NCI-H2029 (cell line): Measurements from ENCODE around the gene HDAC4.
"Not testable (repeated sequence)": the region's sequence is repeated elsewhere in the genome, so short reads cannot be mapped to it uniquely, and the experiment has no call there.

Experiments
- DNase-seq: peaks from one replicate; lab custom pipeline; 2025; lab: John Stamatoyannopoulos, UW

HDAC4 gene

GRCh38 chr2:239282448-239283287 is 118.2 kb downstream of the HDAC4 start:
- DNase-seq = no peak

DNA sequence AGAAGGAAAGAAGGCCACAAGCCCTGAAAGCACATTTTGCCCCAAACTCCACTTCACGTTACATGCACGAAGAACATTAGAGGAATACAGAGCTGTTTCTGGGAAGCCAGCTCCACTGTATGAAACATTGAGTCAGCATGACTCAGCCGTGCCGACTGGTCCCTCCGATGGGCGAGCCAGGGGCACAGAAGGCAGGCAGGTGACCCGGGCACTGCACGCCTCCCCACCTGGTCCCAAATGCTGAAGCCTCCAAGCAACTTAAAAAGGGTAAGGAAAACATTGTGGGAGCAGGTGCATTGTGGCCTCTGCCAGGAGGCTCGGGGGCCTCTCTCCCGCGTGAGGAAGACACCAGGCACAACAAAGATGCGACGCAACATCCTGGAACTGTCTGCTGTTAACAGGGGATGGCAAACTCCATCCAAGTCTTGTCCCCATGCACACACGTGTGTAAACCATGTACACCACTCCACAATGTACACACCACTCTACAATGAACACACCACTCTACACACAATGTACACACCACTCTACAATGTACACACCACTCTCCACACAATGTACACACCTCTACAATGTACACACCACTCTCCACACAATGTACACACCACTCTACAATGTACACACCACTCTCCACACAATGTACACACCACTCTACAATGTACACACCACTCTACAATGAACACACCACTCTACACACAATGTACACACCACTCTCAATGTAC is 120.4 kb downstream of the HDAC4 start:
- DNase-seq = not testable (repeated sequence)

DNA sequence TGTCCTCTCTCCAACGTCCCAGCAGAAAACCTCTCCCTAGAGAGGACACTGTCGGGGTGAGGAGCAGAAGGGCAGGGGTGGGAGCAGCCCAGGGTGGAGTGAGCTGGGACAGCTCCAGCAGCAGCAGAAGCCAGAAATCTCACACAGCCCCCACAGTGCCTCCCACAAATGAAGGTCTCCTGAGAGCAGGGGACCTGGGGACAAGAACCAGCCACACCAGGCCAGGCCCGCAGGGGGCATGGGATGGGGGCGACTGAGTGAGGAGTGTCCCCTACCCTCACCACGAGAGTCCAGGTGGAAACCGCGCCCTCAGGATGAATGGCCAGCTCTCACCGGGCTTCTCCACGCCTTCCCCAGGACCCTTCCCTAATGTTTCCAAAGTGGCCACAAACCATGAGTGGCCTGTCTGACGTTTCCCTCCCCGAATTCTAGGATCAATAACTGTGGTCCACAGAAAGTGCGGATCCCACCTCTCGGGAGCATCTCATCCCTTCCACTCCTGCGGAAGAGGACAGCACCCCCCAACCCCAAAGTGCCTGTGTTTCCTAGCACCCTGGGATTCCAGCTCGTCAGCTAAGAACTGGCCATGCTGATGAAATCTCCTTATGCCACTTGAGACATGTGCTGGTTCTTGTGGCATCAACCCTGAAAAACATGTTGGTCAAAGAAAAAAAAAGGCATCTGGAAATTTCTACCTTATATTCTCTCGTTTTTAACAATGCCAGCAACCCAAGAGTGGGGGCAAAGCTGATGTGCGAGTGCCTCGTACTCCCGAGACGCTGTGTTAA is 121.1 kb downstream of the HDAC4 start:
- DNase-seq = no peak

- DNase-seq = no peak
Measured at GRCh38 chr2:239278941-239279365, 121.9 kb downstream of the HDAC4 start.

DNA sequence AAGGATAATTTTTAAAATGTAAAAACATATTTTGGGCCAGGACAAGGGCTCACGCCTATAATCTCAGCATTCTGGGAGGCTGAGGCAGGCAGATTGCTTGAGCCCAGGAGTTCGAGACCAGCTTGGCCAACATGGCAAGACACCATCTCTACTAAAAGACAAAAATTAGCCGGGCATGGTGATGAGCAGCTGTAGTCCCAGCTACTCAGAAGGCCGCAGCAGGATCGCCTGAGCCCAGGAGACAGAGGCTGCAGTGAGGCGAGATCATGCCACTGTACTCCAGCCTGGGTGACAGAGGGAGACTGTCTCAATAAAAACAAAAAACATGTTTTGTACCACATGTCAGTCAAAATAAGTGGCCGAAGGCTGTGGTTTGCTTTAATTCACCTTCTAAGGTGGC is 122.5 kb downstream of the HDAC4 start:
- no peak for DNase-seq

DNA sequence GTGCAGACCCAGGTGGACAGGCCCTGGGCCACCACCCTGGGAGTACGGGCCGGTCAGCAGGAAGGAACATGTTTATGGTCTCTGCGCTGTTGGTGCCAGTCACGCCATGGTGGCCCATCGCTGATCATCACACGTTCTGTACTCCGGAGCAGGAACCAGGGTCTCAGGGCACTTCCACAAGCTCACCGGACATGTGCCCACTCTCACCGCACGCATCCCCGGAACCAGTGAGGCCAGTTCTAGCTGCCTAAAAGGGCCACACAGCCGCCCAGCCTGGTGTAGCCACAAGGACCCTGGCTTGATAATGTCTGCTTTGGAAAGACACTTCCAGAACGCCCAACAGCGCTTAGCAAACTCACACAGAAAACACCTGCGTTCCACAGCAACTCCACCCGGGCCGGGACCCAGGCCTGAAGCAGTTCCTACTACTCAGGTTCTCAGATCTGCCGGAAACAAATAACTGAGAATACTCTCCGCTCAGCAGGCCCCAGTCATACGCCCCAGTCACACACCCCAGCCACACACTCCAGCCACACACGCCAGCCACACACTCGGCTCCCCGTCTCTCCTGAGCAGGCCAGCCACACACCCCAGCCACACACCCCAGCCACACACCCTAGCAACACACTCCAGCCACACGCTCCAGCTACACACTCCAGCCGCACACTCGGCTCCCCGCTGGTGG is 123.3 kb downstream of the HDAC4 start:
- no peak for DNase-seq

DNA sequence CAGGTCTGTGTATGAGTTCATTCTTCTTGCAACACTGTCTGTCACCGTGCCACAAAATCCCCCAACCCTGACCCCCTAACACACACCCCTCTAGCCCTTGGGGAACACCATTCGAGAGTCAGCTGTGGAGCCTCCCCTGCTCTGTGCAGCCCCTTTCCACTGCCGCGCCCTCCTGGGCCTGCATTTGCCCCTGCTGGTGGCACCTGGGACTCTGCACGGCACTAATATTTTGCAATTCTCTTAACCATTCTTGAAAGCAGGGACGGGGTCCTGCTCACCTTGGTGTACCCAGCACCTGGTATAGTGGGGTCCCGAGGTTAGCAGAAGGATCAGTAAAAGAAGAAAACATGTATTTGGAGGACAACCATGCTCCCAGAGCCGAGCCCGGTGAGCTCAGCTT is 124.0 kb downstream of the HDAC4 start:
- DNase-seq = no peak

- DNase-seq = no peak
Measured at GRCh38 chr2:239275847-239276831, 124.7 kb downstream of the HDAC4 start.

DNA sequence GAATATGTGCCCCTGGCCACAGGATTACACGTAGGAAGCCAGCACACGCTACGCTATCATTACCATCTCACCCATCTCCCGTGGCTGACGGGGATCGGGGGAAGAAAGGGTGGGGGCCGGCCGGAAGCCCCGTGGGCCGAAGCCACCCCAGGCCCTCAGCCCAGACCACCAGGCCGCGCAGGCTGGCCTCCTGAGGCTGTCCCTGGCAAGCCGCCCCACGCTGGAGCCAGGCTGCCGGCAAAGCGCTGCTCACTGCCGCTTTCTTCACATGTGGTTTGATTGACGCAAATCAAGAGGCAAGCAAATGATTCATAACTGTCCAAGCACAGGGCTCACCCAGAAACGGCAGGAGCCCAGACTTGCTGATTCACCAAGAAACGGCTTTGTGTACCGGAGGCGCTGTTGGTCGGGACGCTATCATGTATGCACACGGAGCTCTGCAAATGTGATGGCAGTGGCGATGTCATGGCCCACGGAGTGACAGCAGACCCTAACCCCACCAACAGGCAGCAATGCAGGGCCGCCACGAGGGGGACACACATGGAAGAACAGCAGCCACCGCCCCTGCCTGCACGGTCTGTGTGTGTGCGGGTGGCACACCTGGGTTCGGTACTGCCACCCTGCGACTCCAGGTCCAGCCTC is 125.7 kb downstream of the HDAC4 start:
- DNase-seq = no peak

DNA sequence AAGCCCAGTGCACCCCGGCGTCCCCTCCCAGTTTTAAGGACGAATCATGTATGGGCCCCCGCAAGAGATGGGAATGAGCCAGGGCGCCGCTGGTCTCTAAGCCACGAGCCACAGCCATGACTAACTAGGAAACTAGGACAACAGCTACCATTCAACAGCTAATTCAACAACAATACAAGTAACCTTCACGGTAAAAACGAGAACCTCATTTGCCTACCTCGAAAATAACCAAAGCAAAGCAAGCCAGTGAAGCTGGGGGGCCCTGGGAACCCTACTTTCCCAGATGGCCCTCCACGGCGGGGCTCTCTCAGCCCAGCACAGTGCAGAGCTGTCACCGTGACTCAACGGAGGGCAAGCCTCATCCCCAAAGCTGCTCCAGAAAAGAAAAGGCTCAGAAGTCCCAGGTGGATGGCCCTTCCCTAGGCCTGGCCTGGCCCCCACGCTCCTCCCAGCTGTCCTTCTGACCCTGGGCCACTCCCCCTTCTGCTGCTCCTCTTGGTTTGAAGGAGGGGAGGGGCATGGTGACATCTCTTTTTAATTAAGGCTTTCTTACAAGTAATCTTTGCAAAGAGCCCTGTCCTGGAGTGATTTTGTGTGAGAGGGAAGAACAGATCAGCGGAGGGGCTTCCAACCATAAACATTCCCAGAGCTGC is 126.3 kb downstream of the HDAC4 start:
- no peak for DNase-seq

- DNase-seq = no peak
Measured at GRCh38 chr2:239273280-239274234, 127.3 kb downstream of the HDAC4 start.

- no peak for DNase-seq
Measured at GRCh38 chr2:239272626-239273025, 128.2 kb downstream of the HDAC4 start.

DNA sequence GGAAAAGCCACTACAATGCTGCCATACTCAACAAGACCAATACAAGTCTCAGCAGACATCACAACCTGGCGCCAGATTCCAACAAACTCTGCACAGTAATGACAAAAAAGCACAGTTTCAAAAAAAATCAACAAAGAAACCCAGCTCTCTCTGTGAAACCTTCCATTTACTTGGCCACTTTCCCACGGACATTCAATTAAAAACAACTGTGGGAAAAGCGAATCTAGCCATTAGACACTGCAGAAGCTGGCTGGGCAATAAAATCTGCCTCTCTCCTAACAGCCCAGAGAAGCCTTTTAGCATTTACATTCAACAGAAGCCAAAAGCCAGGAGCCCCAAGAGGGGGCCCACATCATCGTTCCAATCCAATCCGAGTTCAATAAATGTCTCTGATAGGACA is 128.9 kb downstream of the HDAC4 start:
- DNase-seq = no peak

DNA sequence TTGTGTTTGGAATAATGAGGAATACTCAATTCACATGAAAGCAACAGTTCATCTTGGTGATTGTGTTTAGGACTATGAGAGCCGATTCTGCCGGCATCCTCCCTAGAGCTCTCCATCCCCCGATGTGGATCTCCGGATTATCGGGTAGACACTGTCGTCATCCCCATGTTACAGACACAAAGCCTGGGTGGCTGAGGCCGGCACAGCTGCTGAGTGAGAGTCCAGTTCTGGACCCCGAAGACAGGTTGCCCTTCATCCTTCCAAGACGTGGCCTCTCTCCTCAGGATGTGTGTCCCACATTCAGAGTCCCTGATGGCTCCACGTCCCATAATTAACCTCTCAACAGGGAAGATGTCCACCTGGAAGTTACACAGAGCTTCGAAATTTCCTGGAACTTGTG is 129.3 kb downstream of the HDAC4 start:
- no peak for DNase-seq

- no peak for DNase-seq
Measured at GRCh38 chr2:239269916-239270315, 130.9 kb downstream of the HDAC4 start.

DNA sequence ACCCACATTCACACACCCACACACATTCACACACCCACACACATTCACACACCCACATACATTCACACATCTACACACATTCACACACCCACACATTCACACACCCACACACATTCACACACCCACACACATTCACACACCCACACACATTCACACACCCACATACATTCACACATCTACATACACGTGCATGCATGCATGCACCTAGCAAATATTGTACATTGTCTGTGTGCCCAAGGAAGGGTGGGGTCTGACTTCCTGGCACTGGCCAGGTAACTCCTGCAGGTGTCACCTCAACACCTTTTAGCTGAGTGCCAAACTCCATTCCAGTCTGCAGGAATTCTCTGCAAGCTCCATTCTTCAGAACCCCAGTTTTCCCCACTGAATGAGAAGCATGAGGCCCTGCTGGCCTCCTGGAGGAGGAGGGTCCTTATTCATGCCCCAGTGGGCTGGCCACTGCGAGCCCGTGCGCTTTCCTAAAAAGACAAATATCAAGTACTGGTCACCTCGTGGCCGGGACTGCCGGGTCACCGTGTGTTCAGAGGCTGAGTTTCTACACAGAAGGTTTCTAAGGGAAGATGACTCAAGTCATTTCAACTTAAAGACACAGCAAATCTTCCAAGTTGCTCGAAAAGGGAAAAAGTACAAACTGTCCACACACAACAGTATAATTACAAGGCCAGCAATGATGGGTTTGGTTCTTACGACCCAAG is 131.5 kb downstream of the HDAC4 start:
- no peak for DNase-seq

DNA sequence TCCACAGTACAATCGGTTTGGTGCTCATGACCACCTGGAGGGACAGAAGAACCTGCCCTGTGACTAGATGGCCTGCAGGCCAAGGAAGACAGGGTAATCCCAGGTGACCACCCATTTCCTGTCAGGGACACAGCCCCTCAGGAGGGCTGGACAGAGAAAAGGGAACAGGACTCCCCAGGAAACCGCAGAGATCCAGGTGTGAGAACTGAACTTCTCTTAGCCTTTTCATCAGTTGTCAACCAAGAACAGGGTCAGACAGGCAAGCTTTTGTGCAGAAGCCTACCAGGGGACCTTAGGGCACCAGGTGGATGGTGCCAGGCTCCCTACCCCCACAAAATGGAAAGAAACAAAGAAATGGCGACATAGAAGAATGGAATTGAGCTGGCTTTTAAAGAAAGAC is 132.3 kb downstream of the HDAC4 start:
- no peak for DNase-seq

DNA sequence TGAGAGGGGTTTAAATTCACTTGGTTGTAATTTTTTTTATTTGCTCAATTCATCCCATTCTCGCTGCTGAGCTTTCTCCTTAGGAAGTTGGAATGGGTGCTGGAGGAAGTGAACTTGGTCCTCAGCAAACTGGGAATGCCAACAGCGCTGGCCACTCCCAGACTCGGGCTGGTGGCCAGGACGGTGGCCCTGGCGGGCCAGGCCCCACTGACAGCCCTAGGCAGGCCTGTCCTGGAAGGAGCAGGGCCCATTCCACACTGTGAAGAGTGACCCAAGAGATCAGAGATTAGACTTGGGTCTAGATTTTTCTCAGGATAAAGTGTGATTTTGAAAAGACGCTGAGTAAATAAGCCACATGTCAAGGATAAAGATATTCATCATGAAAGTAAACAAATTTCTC is 132.7 kb downstream of the HDAC4 start:
- DNase-seq = no peak
